Esophagus muscularis mucosa (tissue), 4 donors: ENCODE results near the gene MAP4K1. TPM values are rescaled to one million over a fixed set of nuclear protein-coding genes. Genes with fewer than 3 reads are reported as not detected.

Experiments used
- DNase-seq: peaks from one replicate; pipeline ENCODE4 v3.0.0-alpha.2; 2017; ENCODE audit errors: extremely low spot score
- H3K27ac ChIP-seq, 4 donors: fragments of 200-600 bp; sonication (generic); replicated peaks in 1 of 4; 1 replicate in 3 of 4; 2 replicates in 1 of 4; pipeline ENCODE4 v1.5.1; 2016 to 2019; ENCODE audit warnings: mild to moderate bottlenecking in 1 of 4
- H3K27me3 ChIP-seq, 4 donors: fragments of 200-600 bp; sonication (generic); one replicate each; pipeline versions ENCODE4 v1.5.1 to v1.6.0; 2016 to 2019
- H3K36me3 ChIP-seq, 4 donors: fragments of 200-600 bp; sonication (generic); one replicate each; pipeline ENCODE4 v1.5.1; 2016 to 2019
- H3K4me1 ChIP-seq, 4 donors: fragments of 200-600 bp; sonication (generic); one replicate each; pipeline ENCODE4 v1.5.1; 2016 to 2019
- H3K4me3 ChIP-seq, 4 donors: fragments of 200-600 bp; sonication (generic); 1 replicate in 2 of 4; 2 replicates in 2 of 4; pipeline ENCODE4 v1.5.1; 2016 to 2019; ENCODE audit warnings: mild to moderate bottlenecking in 4 of 4, moderate library complexity in 1 of 4
- H3K9me3 ChIP-seq, 4 donors: fragments of 200-600 bp; sonication (generic); 1 replicate in 3 of 4; 2 replicates in 1 of 4; pipeline ENCODE4 v1.5.1; 2016 to 2019
- CTCF ChIP-seq, 3 experiments: fragments of 200-600 bp in 2 of 3; fragments of 450-650 bp in 1 of 3; sonication (generic) in 2 of 3; IDR thresholded peaks; one replicate each; pipeline ENCODE4 v1.5.1; 2017 to 2019; ENCODE audit warnings: antibody characterized with exemption in 3 of 3, mild to moderate bottlenecking in 2 of 3, moderate library complexity in 1 of 3
- EP300 ChIP-seq: sonication (generic); formaldehyde crosslinking; IDR thresholded peaks from one replicate; pipeline ENCODE4 v1.6.1; 2017; ENCODE audit warnings: antibody characterized with exemption
- POLR2A ChIP-seq: fragments of 450-650 bp; IDR thresholded peaks from one replicate; pipeline ENCODE4 v1.6.1; 2017; ENCODE audit warnings: antibody characterized with exemption, moderate library complexity, mild to moderate bottlenecking, low read depth
- POLR2AphosphoS5 ChIP-seq, 2 donors: sonication (generic); formaldehyde crosslinking; IDR thresholded peaks; one replicate each; pipeline ENCODE4 v1.6.1; 2017; ENCODE audit warnings: antibody characterized with exemption in 2 of 2
- WGBS: methylation state at CpG from one replicate; pipeline ENCODE4 v1.1.5; 2018; 5-methylcytosine and 5-hydroxymethylcytosine counted together
- intact Hi-C: fragments of 100-400 bp; cut with DNase I; formaldehyde crosslinking; loops from one replicate; pipeline ENCODE4 v1.15.1; 2023
- total RNA-seq, 4 donors: library from RNA; depleted of rRNA; stranded (reverse); fragments of >200 nt; gene quantifications; one replicate each; pipeline versions ENCODE4 v1.1.0 to v1.2.1, GENCODE V29; 2016

MAP4K1 gene
- total RNA-seq, 4 donors from 2014 or later, result 1.2 to 4.5 (median 3.1) TPM

- 73% methylated on average over 4 of the region's 4 CpGs for WGBS
- Histone ChIP-seq H3K27me3 (peaks cover 0 to 25% (median 0%) of the 10 kb centered on the region in 4 donors), H3K9me3 (no peaks in the 10 kb centered on the region), H3K27ac (no peak overlapping the region), H3K36me3 (no peaks in the 10 kb centered on the region), H3K4me3 (no peak overlapping the region), H3K4me1 (peaks cover 0 to 2% (median under 1%) of the 10 kb centered on the region in 4 donors)
- intact Hi-C loops, result loop anchor here (10.0 kb wide), 2 partner anchors 55 to 375 kb away; no protein-coding TSS in a partner anchor
- no peak for DNase-seq
- TF ChIP-seq CTCF (IDR thresholded peaks at IDR 0.05) (no peak), POLR2A (no peak), POLR2AphosphoS5 (IDR thresholded peaks at IDR 0.05) (no peak), EP300 (no peak)
Observed at GRCh38 chr19:38549942-38550341, 67.8 kb downstream of the MAP4K1 start.

GRCh38 chr19:38549061-38549460 lies 68.7 kb downstream of the MAP4K1 start:
- Histone ChIP-seq H3K4me3 (no peak overlapping the region), H3K27me3 (peaks cover 0 to 22% (median 0%) of the 10 kb centered on the region in 4 donors), H3K4me1 (peaks cover 0 to 11% (median 9%) of the 10 kb centered on the region in 4 donors), H3K36me3 (no peaks in the 10 kb centered on the region), H3K27ac (no peak overlapping the region), H3K9me3 (no peaks in the 10 kb centered on the region)
- no peak for DNase-seq
- TF ChIP-seq POLR2A, result no peak
- TF ChIP-seq POLR2AphosphoS5 (IDR thresholded peaks at IDR 0.05), result no peak
- TF ChIP-seq CTCF (IDR thresholded peaks at IDR 0.05), result no peak
- no peak for TF ChIP-seq EP300
- intact Hi-C loops, result loop anchor here (10.0 kb wide), 2 partner anchors 56 to 376 kb away; no protein-coding TSS in a partner anchor
- WGBS, result 95% methylated on average over 5 of the region's 5 CpGs

- DNase-seq, result no peak
- Histone ChIP-seq H3K36me3 (no peaks in the 10 kb centered on the region), H3K27me3 (peaks cover 0 to 12% (median 0%) of the 10 kb centered on the region in 4 donors), H3K4me1 (peaks cover 0 to 21% (median 14%) of the 10 kb centered on the region in 4 donors), H3K4me3 (no peak overlapping the region), H3K27ac (no peak overlapping the region), H3K9me3 (no peaks in the 10 kb centered on the region)
- TF ChIP-seq POLR2A, result no peak
- TF ChIP-seq EP300, result no peak
- no peak for TF ChIP-seq CTCF (IDR thresholded peaks at IDR 0.05)
- no peak for TF ChIP-seq POLR2AphosphoS5 (IDR thresholded peaks at IDR 0.05)
- intact Hi-C loops, result loop anchor here (10.0 kb wide), 2 partner anchors 57 to 377 kb away; no protein-coding TSS in a partner anchor
- WGBS, result 88% methylated on average over 5 of the region's 5 CpGs
Observed at GRCh38 chr19:38547421-38547820, 70.3 kb downstream of the MAP4K1 start.

- Histone ChIP-seq H3K4me3 (no peak overlapping the region), H3K4me1 (peaks cover 0 to 21% (median 14%) of the 10 kb centered on the region in 4 donors), H3K9me3 (no peaks in the 10 kb centered on the region), H3K36me3 (no peaks in the 10 kb centered on the region), H3K27me3 (no peaks in the 10 kb centered on the region), H3K27ac (no peak overlapping the region)
- no peak for DNase-seq
- TF ChIP-seq POLR2AphosphoS5 (IDR thresholded peaks at IDR 0.05), result no peak
- TF ChIP-seq EP300, result no peak
- no peak for TF ChIP-seq CTCF (IDR thresholded peaks at IDR 0.05)
- no peak for TF ChIP-seq POLR2A
- 95% methylated on average over 8 of the region's 8 CpGs for WGBS
- intact Hi-C loops, result loop anchor here (2.0 to 10.0 kb wide), 3 partner anchors 59 to 379 kb away; no protein-coding TSS in a partner anchor
Observed at GRCh38 chr19:38545596-38545995, 72.2 kb downstream of the MAP4K1 start.
